ENCODE data around the gene ROCK2. TPM values are rescaled to one million over a fixed set of nuclear protein-coding genes. Genes with fewer than 3 reads are reported as not detected.

The ROCK2 gene
- polyA plus RNA-seq, 1 donor (not counting 4 experiments of a cell fraction or from before 2014, with no cell fraction given) = 12.6 TPM

DNA sequence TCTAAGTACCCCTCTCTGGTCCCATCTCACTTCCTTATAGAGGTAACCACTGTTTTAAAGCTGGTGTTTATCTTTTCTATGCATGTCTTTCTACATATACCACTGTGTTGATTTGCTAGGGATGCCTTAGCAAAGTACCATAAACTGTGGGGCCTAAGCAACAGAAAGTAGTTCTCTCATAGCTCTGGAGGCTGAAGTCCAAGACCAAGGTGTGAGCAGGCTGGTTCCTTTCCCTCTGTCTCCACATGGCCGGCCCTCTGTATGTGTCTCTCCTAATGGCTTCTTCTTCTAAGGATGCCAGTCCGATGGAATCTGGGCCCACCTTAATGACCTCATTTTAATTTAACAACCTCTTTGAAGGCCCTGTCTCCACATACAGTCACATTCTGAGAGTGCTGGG lies 40.8 kb upstream of the ROCK2 start:
- DNase-seq (ENCODE audit: low read depth, low spot score) (no peak), FAIRE-seq (no peak)
- H3K9me1 ChIP-seq (ENCODE audit: control insufficient read depth, extremely low read depth, insufficient read depth, low read length) = no peaks in the 10 kb centered on the region
- no peaks in the 10 kb centered on the region for H3K9me3 ChIP-seq (ENCODE audit: control insufficient read depth, low read depth, low read length)
- no peak overlapping the region for H3K4me3 ChIP-seq (ENCODE audit: control insufficient read depth in 2 of 3, extremely low read depth in 1 of 3, insufficient read depth in 2 of 3, low read depth in 1 of 3, low read length in 3 of 3)
- H3K79me2 ChIP-seq (ENCODE audit: control insufficient read depth, insufficient read depth, low read length) = no peaks in the 10 kb centered on the region
- peaks cover 3% of the 10 kb centered on the region for H4K20me1 ChIP-seq (ENCODE audit: control insufficient read depth, extremely low read depth, insufficient read depth, low read length)
- peaks cover 18% of the 10 kb centered on the region for H3K4me1 ChIP-seq (ENCODE audit: control insufficient read depth, extremely low read depth, insufficient read depth, low read length)
- H3K27me3 ChIP-seq (ENCODE audit: control insufficient read depth, extremely low read depth, insufficient read depth, low read length) = no peaks in the 10 kb centered on the region
- H3K27ac ChIP-seq (ENCODE audit: control insufficient read depth, insufficient read depth, low read length) = no peak overlapping the region
- no peaks in the 10 kb centered on the region for H3K36me3 ChIP-seq (ENCODE audit: control insufficient read depth in 2 of 2, extremely low read depth in 1 of 2, insufficient read depth in 2 of 2, low read length in 2 of 2)
- dilution Hi-C loops (cut with MboI; ENCODE audit: extremely low pct_ligation_motif_present, low sequenced_read_pairs) = no loop called here
- no peak for TF ChIP-seq EZH2 (IDR thresholded peaks at IDR 0.05; ENCODE audit: low read length)
- TF ChIP-seq, protein P1, sequence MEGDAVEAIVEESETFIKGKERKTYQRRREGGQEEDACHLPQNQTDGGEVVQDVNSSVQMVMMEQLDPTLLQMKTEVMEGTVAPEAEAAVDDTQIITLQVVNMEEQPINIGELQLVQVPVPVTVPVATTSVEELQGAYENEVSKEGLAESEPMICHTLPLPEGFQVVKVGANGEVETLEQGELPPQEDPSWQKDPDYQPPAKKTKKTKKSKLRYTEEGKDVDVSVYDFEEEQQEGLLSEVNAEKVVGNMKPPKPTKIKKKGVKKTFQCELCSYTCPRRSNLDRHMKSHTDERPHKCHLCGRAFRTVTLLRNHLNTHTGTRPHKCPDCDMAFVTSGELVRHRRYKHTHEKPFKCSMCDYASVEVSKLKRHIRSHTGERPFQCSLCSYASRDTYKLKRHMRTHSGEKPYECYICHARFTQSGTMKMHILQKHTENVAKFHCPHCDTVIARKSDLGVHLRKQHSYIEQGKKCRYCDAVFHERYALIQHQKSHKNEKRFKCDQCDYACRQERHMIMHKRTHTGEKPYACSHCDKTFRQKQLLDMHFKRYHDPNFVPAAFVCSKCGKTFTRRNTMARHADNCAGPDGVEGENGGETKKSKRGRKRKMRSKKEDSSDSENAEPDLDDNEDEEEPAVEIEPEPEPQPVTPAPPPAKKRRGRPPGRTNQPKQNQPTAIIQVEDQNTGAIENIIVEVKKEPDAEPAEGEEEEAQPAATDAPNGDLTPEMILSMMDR (optimal IDR thresholded peaks at IDR 0.05 in 1 of 3, IDR thresholded peaks at IDR 0.05 in 1 of 3, conservative IDR thresholded peaks at IDR 0.05 in 1 of 3; ENCODE audit: extremely low read depth in 1 of 3, insufficient read depth in 2 of 3, low read length in 3 of 3) = no peak
- no peak overlapping the region for H2AFZ ChIP-seq (ENCODE audit: control insufficient read depth, low read length)
- H3K4me2 ChIP-seq (ENCODE audit: control insufficient read depth, extremely low read depth, insufficient read depth, low read depth, low read length) = no peak overlapping the region
- H3K9ac ChIP-seq (ENCODE audit: control insufficient read depth, extremely low read depth, insufficient read depth, low read length) = no peak overlapping the region

DNA sequence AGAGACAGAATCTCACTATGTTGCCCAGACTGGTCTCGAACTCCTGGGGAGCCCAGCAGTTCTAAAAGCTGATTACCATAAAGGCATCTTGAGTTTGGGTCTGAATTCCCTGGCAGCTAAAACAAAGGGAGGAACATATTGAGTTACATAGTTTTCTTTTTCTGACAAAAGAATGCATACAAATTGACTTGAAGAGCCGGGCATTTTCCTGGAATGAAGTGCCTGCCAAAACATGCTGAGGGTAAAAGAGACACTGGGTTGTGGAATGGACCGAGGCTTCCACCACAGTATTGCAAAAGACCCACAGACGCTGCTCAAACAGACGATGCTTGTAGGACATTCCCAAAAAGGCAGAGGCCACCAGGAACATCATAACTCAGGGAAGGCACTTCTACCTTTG lies 35.1 kb upstream of the ROCK2 start:
- FAIRE-seq (peak; percentile 56), DNase-seq (ENCODE audit: low read depth, low spot score) (no peak)
- no peak overlapping the region for H3K9ac ChIP-seq (ENCODE audit: control insufficient read depth, extremely low read depth, insufficient read depth, low read length)
- TF ChIP-seq, protein P1 (optimal IDR thresholded peaks at IDR 0.05 in 1 of 3, IDR thresholded peaks at IDR 0.05 in 1 of 3, conservative IDR thresholded peaks at IDR 0.05 in 1 of 3; ENCODE audit: extremely low read depth in 1 of 3, insufficient read depth in 2 of 3, low read length in 3 of 3) = no peak
- TF ChIP-seq EZH2 (IDR thresholded peaks at IDR 0.05; ENCODE audit: low read length) = no peak
- no peaks in the 10 kb centered on the region for H3K27me3 ChIP-seq (ENCODE audit: control insufficient read depth, extremely low read depth, insufficient read depth, low read length)
- no peaks in the 10 kb centered on the region for H4K20me1 ChIP-seq (ENCODE audit: control insufficient read depth, extremely low read depth, insufficient read depth, low read length)
- no peaks in the 10 kb centered on the region for H3K79me2 ChIP-seq (ENCODE audit: control insufficient read depth, insufficient read depth, low read length)
- peaks cover 12% of the 10 kb centered on the region for H3K4me1 ChIP-seq (ENCODE audit: control insufficient read depth, extremely low read depth, insufficient read depth, low read length)
- no peak overlapping the region for H3K27ac ChIP-seq (ENCODE audit: control insufficient read depth, insufficient read depth, low read length)
- H3K4me2 ChIP-seq (ENCODE audit: control insufficient read depth, extremely low read depth, insufficient read depth, low read depth, low read length) = no peak overlapping the region
- H3K36me3 ChIP-seq (ENCODE audit: control insufficient read depth in 2 of 2, extremely low read depth in 1 of 2, insufficient read depth in 2 of 2, low read length in 2 of 2) = no peaks in the 10 kb centered on the region
- dilution Hi-C loops (cut with MboI; ENCODE audit: extremely low pct_ligation_motif_present, low sequenced_read_pairs) = no loop called here
- no peaks in the 10 kb centered on the region for H3K9me1 ChIP-seq (ENCODE audit: control insufficient read depth, extremely low read depth, insufficient read depth, low read length)
- no peaks in the 10 kb centered on the region for H3K9me3 ChIP-seq (ENCODE audit: control insufficient read depth, low read depth, low read length)
- no peak overlapping the region for H3K4me3 ChIP-seq (ENCODE audit: control insufficient read depth in 2 of 3, extremely low read depth in 1 of 3, insufficient read depth in 2 of 3, low read depth in 1 of 3, low read length in 3 of 3)
- H2AFZ ChIP-seq (ENCODE audit: control insufficient read depth, low read length) = no peak overlapping the region
